ENCODE data around the gene ZNF672. TPM values are rescaled to one million over a fixed set of nuclear protein-coding genes. Genes with fewer than 3 reads are reported as not detected.

Gene ZNF672
- total RNA-seq, 2 experiments from 2014 or later: 51.0 to 53.6 TPM

Small RNA genes within 50 kb of the gene (microRNA-seq; reads per million reads assigned to microRNA genes)
- not detected for gene MIR3124

Other genes starting within 250 kb of the ZNF672 start
- not detected for gene OR2T10, start 240.5 kb upstream of the ZNF672 start, total RNA-seq
- gene OR2T11, start 203.1 kb upstream of the ZNF672 start, total RNA-seq: not detected
- not detected for gene OR2T35, start 192.9 kb upstream of the ZNF672 start, total RNA-seq
- not detected for gene OR2T27, start 182.7 kb upstream of the ZNF672 start, total RNA-seq
- gene OR14I1, start 135.5 kb upstream of the ZNF672 start, total RNA-seq: not detected
- gene LYPD8, start 82.5 kb upstream of the ZNF672 start, total RNA-seq: not detected
- gene SH3BP5L, start 12.3 kb upstream of the ZNF672 start, total RNA-seq: 10 to 100 TPM; 32.8 to 34.7 TPM
- 10 to 100 TPM; 58.6 to 70.2 TPM for gene ZNF692, start 20.9 kb downstream of the ZNF672 start, total RNA-seq
- gene PGBD2, start 68.0 kb downstream of the ZNF672 start, total RNA-seq: 10 to 100 TPM in 1 of 2 experiments, 1 to 10 TPM in 1; 9.6 to 10.1 TPM

All from activated naive CD8-positive, alpha-beta T cell treated with anti-CD3 and anti-CD28 coated beads, Interleukin-2, amount 10 ng/mL, durations not matched to agents 7 days and 5 days (primary cell).